HAP-1 (cell line): Measurements from ENCODE around the gene ISG20L2.
A peak's percentile ranks its signal among the peaks of the same experiment; 100 is the strongest.

Experiments used
- DNase-seq, 2 experiments: peaks; one replicate each; pipeline ENCODE4 v3.0.0-alpha.2; 2016 to 2020; ENCODE audit warnings: low spot score in 2 of 2
- H3K27me3 ChIP-seq: fragments of 250-450 bp; sonication (Bioruptor Pico); 2 replicates; pipeline ENCODE4 v1.5.1; 2020; ENCODE audit warnings: low read depth, mild to moderate bottlenecking, moderate library complexity
- H3K36me3 ChIP-seq: fragments of 250-450 bp; sonication (Bioruptor Pico); replicated peaks from 2 replicates; pipeline ENCODE4 v1.5.1; 2020; ENCODE audit warnings: mild to moderate bottlenecking
- H3K4me1 ChIP-seq: fragments of 250-450 bp; sonication (Bioruptor Pico); 2 replicates; pipeline ENCODE4 v1.5.1; 2020; ENCODE audit warnings: mild to moderate bottlenecking
- H3K4me3 ChIP-seq: fragments of 250-450 bp; sonication (Bioruptor Pico); 2 replicates; pipeline ENCODE4 v1.5.1; 2020; ENCODE audit warnings: mild to moderate bottlenecking, moderate library complexity
- H3K9me3 ChIP-seq: fragments of 250-450 bp; sonication (Bioruptor Pico); 2 replicates; pipeline ENCODE4 v1.5.1; 2020; ENCODE audit warnings: mild to moderate bottlenecking, moderate library complexity
- in situ Hi-C: fragments of 300-500 bp; cut with MboI; formaldehyde crosslinking; loops from 3 replicates; pipeline ENCODE4 v1.14.3; 2020; ENCODE audit warnings: low sequenced_read_pairs, inconsistent platforms, mixed read lengths

The ISG20L2 gene

GRCh38 chr1:156750191-156750672 lies 21.7 kb upstream of the ISG20L2 start:
- in situ Hi-C loops, result no loop called here
- Histone ChIP-seq H3K9me3 (no peaks in the 10 kb centered on the region; the same call in 1 of the 2 replicates), H3K4me3 (peak overlapping the region; percentile 77), H3K4me1 (peaks cover 32% of the 10 kb centered on the region), H3K27me3 (no peaks in the 10 kb centered on the region), H3K36me3 (peaks cover 23% of the 10 kb centered on the region)
- no peak for DNase-seq

- H3K4me3 ChIP-seq, result peak overlapping the region; percentile 77
- no peak for DNase-seq
- H3K27me3 ChIP-seq, result no peaks in the 10 kb centered on the region
- peaks cover 29% of the 10 kb centered on the region for H3K36me3 ChIP-seq
- peaks cover 32% of the 10 kb centered on the region for H3K4me1 ChIP-seq
- in situ Hi-C loops, result no loop called here
- H3K9me3 ChIP-seq, result no peaks in the 10 kb centered on the region; the same call in 1 of the 2 replicates
These were observed 21.0 kb upstream of the ISG20L2 start for GRCh38 chr1:156749419-156750118.

GRCh38 chr1:156748670-156749418 lies 20.3 kb upstream of the ISG20L2 start:
- peaks cover 32% of the 10 kb centered on the region for H3K4me1 ChIP-seq
- DNase-seq, result peak in 1 of 2 experiments; percentile 42

GRCh38 chr1:156747742-156748669 lies 19.4 kb upstream of the ISG20L2 start:
- H3K36me3 ChIP-seq, result peaks cover 42% of the 10 kb centered on the region
- no peaks in the 10 kb centered on the region for H3K27me3 ChIP-seq
- no peak for DNase-seq
- peak overlapping the region; percentile 77 for H3K4me3 ChIP-seq
- no peaks in the 10 kb centered on the region; the same call in 1 of the 2 replicates for H3K9me3 ChIP-seq
- in situ Hi-C loops, result no loop called here
- H3K4me1 ChIP-seq, result peaks cover 32% of the 10 kb centered on the region

More at GRCh38 chr1:156748670-156749418, 20.3 kb upstream of the ISG20L2 start:
- Histone ChIP-seq H3K4me3 (peak overlapping the region; percentile 77), H3K9me3 (no peaks in the 10 kb centered on the region; the same call in 1 of the 2 replicates), H3K36me3 (peaks cover 34% of the 10 kb centered on the region), H3K27me3 (no peaks in the 10 kb centered on the region)
- in situ Hi-C loops, result no loop called here

- Histone ChIP-seq H3K36me3 (peaks cover 46% of the 10 kb centered on the region), H3K27me3 (no peaks in the 10 kb centered on the region), H3K4me3 (peak overlapping the region; percentile 77), H3K9me3 (no peaks in the 10 kb centered on the region; the same call in 1 of the 2 replicates), H3K4me1 (peaks cover 32% of the 10 kb centered on the region)
- in situ Hi-C loops, result no loop called here
- peak; percentile 76 to 97 for DNase-seq
These were observed 18.4 kb upstream of the ISG20L2 start for GRCh38 chr1:156746728-156747631.

- Histone ChIP-seq H3K4me1 (peaks cover 39% of the 10 kb centered on the region), H3K27me3 (no peaks in the 10 kb centered on the region), H3K4me3 (no peak overlapping the region; the same call in 1 of the 2 replicates), H3K9me3 (no peaks in the 10 kb centered on the region; the same call in 1 of the 2 replicates), H3K36me3 (peaks cover 52% of the 10 kb centered on the region)
- in situ Hi-C loops, result no loop called here
- DNase-seq, result no peak
These were observed 17.8 kb upstream of the ISG20L2 start for GRCh38 chr1:156746406-156746727.

- no peaks in the 10 kb centered on the region for H3K27me3 ChIP-seq
- no peak overlapping the region for H3K4me3 ChIP-seq
- H3K36me3 ChIP-seq, result peaks cover 52% of the 10 kb centered on the region
- no peaks in the 10 kb centered on the region; the same call in 1 of the 2 replicates for H3K9me3 ChIP-seq
- peaks cover 40% of the 10 kb centered on the region for H3K4me1 ChIP-seq
- in situ Hi-C loops, result no loop called here
- no peak for DNase-seq
These were observed 17.3 kb upstream of the ISG20L2 start for GRCh38 chr1:156745881-156746280.

GRCh38 chr1:156744786-156745419 lies 16.3 kb upstream of the ISG20L2 start:
- Histone ChIP-seq H3K4me1 (peaks cover 42% of the 10 kb centered on the region), H3K36me3 (peaks cover 52% of the 10 kb centered on the region)
- in situ Hi-C loops, result no loop called here

GRCh38 chr1:156744344-156744743 lies 15.8 kb upstream of the ISG20L2 start:
- no peaks in the 10 kb centered on the region; the same call in 1 of the 2 replicates for H3K9me3 ChIP-seq
- DNase-seq, result no peak
- H3K4me1 ChIP-seq, result peaks cover 43% of the 10 kb centered on the region
- H3K4me3 ChIP-seq, result no peak overlapping the region
- H3K27me3 ChIP-seq, result no peaks in the 10 kb centered on the region
- H3K36me3 ChIP-seq, result peaks cover 48% of the 10 kb centered on the region
- in situ Hi-C loops, result no loop called here

More at GRCh38 chr1:156744786-156745419, 16.3 kb upstream of the ISG20L2 start:
- Histone ChIP-seq H3K9me3 (no peaks in the 10 kb centered on the region; the same call in 1 of the 2 replicates), H3K4me3 (no peak overlapping the region), H3K27me3 (no peaks in the 10 kb centered on the region)
- DNase-seq, result no peak

- no peaks in the 10 kb centered on the region for H3K27me3 ChIP-seq
- H3K4me1 ChIP-seq, result peaks cover 36% of the 10 kb centered on the region
- no peak for DNase-seq
- no peak overlapping the region for H3K4me3 ChIP-seq
- H3K36me3 ChIP-seq, result peaks cover 42% of the 10 kb centered on the region
- H3K9me3 ChIP-seq, result no peaks in the 10 kb centered on the region; the same call in 1 of the 2 replicates
- in situ Hi-C loops, result no loop called here
These were observed 15.1 kb upstream of the ISG20L2 start for GRCh38 chr1:156743367-156744302.

- Histone ChIP-seq H3K4me1 (peaks cover 28% of the 10 kb centered on the region), H3K9me3 (no peaks in the 10 kb centered on the region; the same call in 1 of the 2 replicates), H3K36me3 (peaks cover 48% of the 10 kb centered on the region), H3K4me3 (no peak overlapping the region), H3K27me3 (no peaks in the 10 kb centered on the region)
- DNase-seq, result no peak
- in situ Hi-C loops, result no loop called here
These were observed 14.2 kb upstream of the ISG20L2 start for GRCh38 chr1:156742801-156743200.
